WTC11 (cell line): ENCODE results near the gene RBM19. TPM values are rescaled to one million over a fixed set of nuclear protein-coding genes. Genes with fewer than 3 reads are reported as not detected.

Experiments used
- ATAC-seq: fragments of 200-7000 bp; cut with Tn5 transposase; 2 replicates; pipeline ENCODE4 v1.10.0; 2021; ENCODE audit warnings: mild to moderate bottlenecking, moderate library complexity
- CTCF ChIA-PET: fragments of 300-600 bp; sonication (Branson Sonifier 250); formaldehyde crosslinking; loops from one replicate; lab custom pipeline; 2021; ENCODE audit warnings: antibody characterized with exemption; lab: Charles Lee
- POLR2A ChIA-PET: fragments of 350-600 bp; sonication (Branson Sonifier 250); formaldehyde crosslinking; loops from one replicate; lab custom pipeline; 2021; ENCODE audit warnings: antibody characterized with exemption; lab: Charles Lee
- DNase-seq: peaks from one replicate; pipeline ENCODE4 v3.0.0; 2021; ENCODE audit warnings: low spot score
- H3K27ac Mint-ChIP-seq: 2 replicates; pipeline ENCODE4 v1.8.0; 2021; ENCODE audit warnings: mixed read lengths
- H3K27me3 Mint-ChIP-seq: 2 replicates; pipeline ENCODE4 v1.8.0; 2021; ENCODE audit warnings: low read depth, mild to moderate bottlenecking, moderate library complexity, mixed read lengths
- H3K36me3 Mint-ChIP-seq: 2 replicates; pipeline ENCODE4 v1.8.0; 2021; ENCODE audit warnings: mixed read lengths
- H3K4me1 Mint-ChIP-seq: 2 replicates; pipeline ENCODE4 v1.8.0; 2022; ENCODE audit warnings: mixed read lengths
- H3K4me3 Mint-ChIP-seq: 2 replicates; pipeline ENCODE4 v1.8.0; 2021; ENCODE audit warnings: mild to moderate bottlenecking, moderate library complexity, mixed read lengths
- H3K9me3 Mint-ChIP-seq: 2 replicates; pipeline ENCODE4 v1.8.0; 2021; ENCODE audit warnings: mixed read lengths
- CBFB ChIP-seq: sonication (generic); formaldehyde crosslinking; IDR thresholded peaks from 2 replicates; pipeline ENCODE4 v1.8.1; 2022; ENCODE audit warnings: mild to moderate bottlenecking, low read depth, missing genetic modification reagents
- CREB1 ChIP-seq: sonication (generic); formaldehyde crosslinking; IDR thresholded peaks from 2 replicates; pipeline ENCODE4 v1.8.0; 2023; ENCODE audit warnings: mild to moderate bottlenecking, missing genetic modification reagents
- CREM ChIP-seq: sonication (generic); formaldehyde crosslinking; IDR thresholded peaks from 2 replicates; pipeline ENCODE4 v1.8.1; 2022; ENCODE audit warnings: mild to moderate bottlenecking, missing genetic modification reagents, moderate library complexity
- ESRRA ChIP-seq: sonication (generic); formaldehyde crosslinking; IDR thresholded peaks from 2 replicates; pipeline ENCODE4 v1.8.1; 2022; ENCODE audit warnings: mild to moderate bottlenecking, missing genetic modification reagents, borderline replicate concordance
- HMGA2 ChIP-seq: fragments of 250-450 bp; sonication (Bioruptor Pico); IDR thresholded peaks from 2 replicates; pipeline ENCODE4 v1.4.0; 2021; ENCODE audit warnings: mild to moderate bottlenecking, moderate library complexity
- NR3C1 ChIP-seq: sonication (generic); formaldehyde crosslinking; conservative IDR thresholded peaks from 2 replicates; pipeline ENCODE4 v1.8.1; 2023; ENCODE audit warnings: low read depth, mild to moderate bottlenecking, missing genetic modification reagents
- TEAD1 ChIP-seq: sonication (generic); formaldehyde crosslinking; IDR thresholded peaks from 2 replicates; pipeline ENCODE4 v1.8.0; 2022; ENCODE audit warnings: mild to moderate bottlenecking, missing genetic modification reagents
- ZNF532 ChIP-seq: fragments of 250-450 bp; sonication (Bioruptor Pico); IDR thresholded peaks from 2 replicates; pipeline ENCODE4 v1.9.0; 2021; ENCODE audit warnings: mild to moderate bottlenecking, borderline replicate concordance
- total RNA-seq: library from RNA; stranded (reverse); gene quantifications from 3 replicates; pipeline ENCODE4 v1.2.3, GENCODE V29; 2021
- TF ChIP-seq, protein P1 (sequence below): fragments of 250-450 bp; sonication (Bioruptor Pico); IDR thresholded peaks from 2 replicates; pipeline ENCODE4 v1.9.0; 2021; ENCODE audit warnings: mild to moderate bottlenecking
- TF ChIP-seq, protein P2 (sequence below): sonication (generic); formaldehyde crosslinking; IDR thresholded peaks from 2 replicates; pipeline ENCODE4 v1.8.0; 2022; ENCODE audit warnings: missing genetic modification reagents
- TF ChIP-seq, protein P3 (sequence below): sonication (generic); formaldehyde crosslinking; IDR thresholded peaks from 2 replicates; pipeline ENCODE4 v1.8.1; 2022; ENCODE audit warnings: low read depth, missing genetic modification reagents, borderline replicate concordance
- TF ChIP-seq, protein P4 (sequence below): sonication (generic); formaldehyde crosslinking; conservative IDR thresholded peaks from 2 replicates; pipeline ENCODE4 v1.8.1; 2022; ENCODE audit warnings: mild to moderate bottlenecking, missing genetic modification reagents
- TF ChIP-seq, protein P5 (sequence below): sonication (generic); formaldehyde crosslinking; IDR thresholded peaks from 2 replicates; pipeline ENCODE4 v1.8.1; 2023; ENCODE audit warnings: mild to moderate bottlenecking, moderate library complexity, missing genetic modification reagents

The RBM19 gene
- total RNA-seq, 1 experiment from 2014 or later: 60.1 TPM

GRCh38 chr12:113958108-113958507 lies 8.0 kb downstream of the RBM19 start (continued):
- no peak for TF ChIP-seq ZNF532 (CRISPR knock-in tag)
- no peak for TF ChIP-seq CREM (CRISPR knock-in tag)
- no peak for TF ChIP-seq CREB1

- ChIA-PET POLR2A (no interaction called here), CTCF (no interaction called here)
- H3K36me3 Mint-ChIP-seq: peaks cover 59% of the 10 kb centered on the region
- H3K4me1 Mint-ChIP-seq: no peaks in the 10 kb centered on the region
- no peak overlapping the region for H3K4me3 Mint-ChIP-seq
- no peaks in the 10 kb centered on the region for H3K27me3 Mint-ChIP-seq
- H3K27ac Mint-ChIP-seq: no peak overlapping the region
- no peaks in the 10 kb centered on the region for H3K9me3 Mint-ChIP-seq
- ATAC-seq: no peak
- DNase-seq: no peak
- TF ChIP-seq ZNF532 (CRISPR knock-in tag): no peak
- TF ChIP-seq NR3C1 (CRISPR knock-in tag): no peak
- TF ChIP-seq, protein P1, sequence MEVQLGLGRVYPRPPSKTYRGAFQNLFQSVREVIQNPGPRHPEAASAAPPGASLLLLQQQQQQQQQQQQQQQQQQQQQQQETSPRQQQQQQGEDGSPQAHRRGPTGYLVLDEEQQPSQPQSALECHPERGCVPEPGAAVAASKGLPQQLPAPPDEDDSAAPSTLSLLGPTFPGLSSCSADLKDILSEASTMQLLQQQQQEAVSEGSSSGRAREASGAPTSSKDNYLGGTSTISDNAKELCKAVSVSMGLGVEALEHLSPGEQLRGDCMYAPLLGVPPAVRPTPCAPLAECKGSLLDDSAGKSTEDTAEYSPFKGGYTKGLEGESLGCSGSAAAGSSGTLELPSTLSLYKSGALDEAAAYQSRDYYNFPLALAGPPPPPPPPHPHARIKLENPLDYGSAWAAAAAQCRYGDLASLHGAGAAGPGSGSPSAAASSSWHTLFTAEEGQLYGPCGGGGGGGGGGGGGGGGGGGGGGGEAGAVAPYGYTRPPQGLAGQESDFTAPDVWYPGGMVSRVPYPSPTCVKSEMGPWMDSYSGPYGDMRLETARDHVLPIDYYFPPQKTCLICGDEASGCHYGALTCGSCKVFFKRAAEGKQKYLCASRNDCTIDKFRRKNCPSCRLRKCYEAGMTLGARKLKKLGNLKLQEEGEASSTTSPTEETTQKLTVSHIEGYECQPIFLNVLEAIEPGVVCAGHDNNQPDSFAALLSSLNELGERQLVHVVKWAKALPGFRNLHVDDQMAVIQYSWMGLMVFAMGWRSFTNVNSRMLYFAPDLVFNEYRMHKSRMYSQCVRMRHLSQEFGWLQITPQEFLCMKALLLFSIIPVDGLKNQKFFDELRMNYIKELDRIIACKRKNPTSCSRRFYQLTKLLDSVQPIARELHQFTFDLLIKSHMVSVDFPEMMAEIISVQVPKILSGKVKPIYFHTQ (CRISPR knock-in tag): no peak
- no peak for TF ChIP-seq ESRRA
- TF ChIP-seq, protein P2, sequence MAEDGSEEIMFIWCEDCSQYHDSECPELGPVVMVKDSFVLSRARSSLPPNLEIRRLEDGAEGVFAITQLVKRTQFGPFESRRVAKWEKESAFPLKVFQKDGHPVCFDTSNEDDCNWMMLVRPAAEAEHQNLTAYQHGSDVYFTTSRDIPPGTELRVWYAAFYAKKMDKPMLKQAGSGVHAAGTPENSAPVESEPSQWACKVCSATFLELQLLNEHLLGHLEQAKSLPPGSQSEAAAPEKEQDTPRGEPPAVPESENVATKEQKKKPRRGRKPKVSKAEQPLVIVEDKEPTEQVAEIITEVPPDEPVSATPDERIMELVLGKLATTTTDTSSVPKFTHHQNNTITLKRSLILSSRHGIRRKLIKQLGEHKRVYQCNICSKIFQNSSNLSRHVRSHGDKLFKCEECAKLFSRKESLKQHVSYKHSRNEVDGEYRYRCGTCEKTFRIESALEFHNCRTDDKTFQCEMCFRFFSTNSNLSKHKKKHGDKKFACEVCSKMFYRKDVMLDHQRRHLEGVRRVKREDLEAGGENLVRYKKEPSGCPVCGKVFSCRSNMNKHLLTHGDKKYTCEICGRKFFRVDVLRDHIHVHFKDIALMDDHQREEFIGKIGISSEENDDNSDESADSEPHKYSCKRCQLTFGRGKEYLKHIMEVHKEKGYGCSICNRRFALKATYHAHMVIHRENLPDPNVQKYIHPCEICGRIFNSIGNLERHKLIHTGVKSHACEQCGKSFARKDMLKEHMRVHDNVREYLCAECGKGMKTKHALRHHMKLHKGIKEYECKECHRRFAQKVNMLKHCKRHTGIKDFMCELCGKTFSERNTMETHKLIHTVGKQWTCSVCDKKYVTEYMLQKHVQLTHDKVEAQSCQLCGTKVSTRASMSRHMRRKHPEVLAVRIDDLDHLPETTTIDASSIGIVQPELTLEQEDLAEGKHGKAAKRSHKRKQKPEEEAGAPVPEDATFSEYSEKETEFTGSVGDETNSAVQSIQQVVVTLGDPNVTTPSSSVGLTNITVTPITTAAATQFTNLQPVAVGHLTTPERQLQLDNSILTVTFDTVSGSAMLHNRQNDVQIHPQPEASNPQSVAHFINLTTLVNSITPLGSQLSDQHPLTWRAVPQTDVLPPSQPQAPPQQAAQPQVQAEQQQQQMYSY (CRISPR knock-in tag): no peak
- TF ChIP-seq, protein P3, sequence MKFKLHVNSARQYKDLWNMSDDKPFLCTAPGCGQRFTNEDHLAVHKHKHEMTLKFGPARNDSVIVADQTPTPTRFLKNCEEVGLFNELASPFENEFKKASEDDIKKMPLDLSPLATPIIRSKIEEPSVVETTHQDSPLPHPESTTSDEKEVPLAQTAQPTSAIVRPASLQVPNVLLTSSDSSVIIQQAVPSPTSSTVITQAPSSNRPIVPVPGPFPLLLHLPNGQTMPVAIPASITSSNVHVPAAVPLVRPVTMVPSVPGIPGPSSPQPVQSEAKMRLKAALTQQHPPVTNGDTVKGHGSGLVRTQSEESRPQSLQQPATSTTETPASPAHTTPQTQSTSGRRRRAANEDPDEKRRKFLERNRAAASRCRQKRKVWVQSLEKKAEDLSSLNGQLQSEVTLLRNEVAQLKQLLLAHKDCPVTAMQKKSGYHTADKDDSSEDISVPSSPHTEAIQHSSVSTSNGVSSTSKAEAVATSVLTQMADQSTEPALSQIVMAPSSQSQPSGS (CRISPR knock-in tag): no peak
- no peak for TF ChIP-seq CBFB (CRISPR knock-in tag)
- no peak for TF ChIP-seq TEAD1
- TF ChIP-seq HMGA2 (CRISPR knock-in tag): no peak
- TF ChIP-seq, protein P4, sequence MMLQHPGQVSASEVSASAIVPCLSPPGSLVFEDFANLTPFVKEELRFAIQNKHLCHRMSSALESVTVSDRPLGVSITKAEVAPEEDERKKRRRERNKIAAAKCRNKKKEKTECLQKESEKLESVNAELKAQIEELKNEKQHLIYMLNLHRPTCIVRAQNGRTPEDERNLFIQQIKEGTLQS (CRISPR knock-in tag): no peak
- TF ChIP-seq, protein P5, sequence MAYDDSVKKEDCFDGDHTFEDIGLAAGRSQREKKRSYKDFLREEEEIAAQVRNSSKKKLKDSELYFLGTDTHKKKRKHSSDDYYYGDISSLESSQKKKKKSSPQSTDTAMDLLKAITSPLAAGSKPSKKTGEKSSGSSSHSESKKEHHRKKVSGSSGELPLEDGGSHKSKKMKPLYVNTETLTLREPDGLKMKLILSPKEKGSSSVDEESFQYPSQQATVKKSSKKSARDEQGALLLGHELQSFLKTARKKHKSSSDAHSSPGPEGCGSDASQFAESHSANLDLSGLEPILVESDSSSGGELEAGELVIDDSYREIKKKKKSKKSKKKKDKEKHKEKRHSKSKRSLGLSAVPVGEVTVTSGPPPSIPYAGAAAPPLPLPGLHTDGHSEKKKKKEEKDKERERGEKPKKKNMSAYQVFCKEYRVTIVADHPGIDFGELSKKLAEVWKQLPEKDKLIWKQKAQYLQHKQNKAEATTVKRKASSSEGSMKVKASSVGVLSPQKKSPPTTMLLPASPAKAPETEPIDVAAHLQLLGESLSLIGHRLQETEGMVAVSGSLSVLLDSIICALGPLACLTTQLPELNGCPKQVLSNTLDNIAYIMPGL: no peak
These were observed 8.5 kb downstream of the RBM19 start for GRCh38 chr12:113957627-113958026.
